Activated naive CD4-positive, alpha-beta T cell treated with anti-CD3 and anti-CD28 coated beads, Interleukin-2, amount 50 U/mL, for 72 hours (primary cell): ENCODE data around the gene EIF2S2. TPM values are rescaled to one million over a fixed set of nuclear protein-coding genes. Genes with fewer than 3 reads are reported as not detected.
A peak's percentile ranks its signal among the peaks of the same experiment; 100 is the strongest.
"Not testable (repeated sequence)": the region's sequence is repeated elsewhere in the genome, so short reads cannot be mapped to it uniquely, and the experiment has no call there.

Experiments
- ATAC-seq, 2 donors: fragments of 150-1000 bp; cut with Tn5 transposase; 2 replicates each; pipeline ENCODE4 v1.10.0; 2021; ENCODE audit warnings: mild to moderate bottlenecking in 2 of 2, moderate library complexity in 2 of 2
- DNase-seq, 2 donors: peaks; one replicate each; pipeline ENCODE4 v3.0.0; 2021 to 2022; ENCODE audit warnings: low spot score in 2 of 2
- H3K27ac Mint-ChIP-seq, 2 donors: one replicate each; pipeline ENCODE4 v1.8.0; 2022; ENCODE audit warnings: mild to moderate bottlenecking in 2 of 2, mixed read lengths in 2 of 2
- H3K36me3 Mint-ChIP-seq, 2 donors: one replicate each; pipeline ENCODE4 v1.8.0; 2022; ENCODE audit warnings: mixed read lengths in 2 of 2
- H3K9me3 Mint-ChIP-seq, 2 donors: one replicate each; pipeline ENCODE4 v1.8.0; 2022; ENCODE audit warnings: mixed read lengths in 2 of 2
- total RNA-seq, 2 donors: library from RNA; stranded (reverse); gene quantifications; one replicate each; pipeline ENCODE4 v1.2.3, GENCODE V29; 2022

The EIF2S2 gene
- total RNA-seq = 100 to 1,000 TPM; 116 to 125 TPM

- Mint-ChIP-seq H3K9me3 (no peaks in the 10 kb centered on the region), H3K36me3 (peaks cover 21 to 39% of the 10 kb centered on the region in 2 donors), H3K27ac (peak within 1 kb of the TSS; percentile 98 to 99)
- ATAC-seq = peak; percentile 86
- DNase-seq = peak; percentile 91 to 99
These were observed at the start of gene EIF2S2 for GRCh38 chr20:34111702-34112599. Gene EIF2S2, minus strand, starts transcription at chr20:34112243. Its CDS starts 133 bp downstream, at chr20:34112110.

DNA sequence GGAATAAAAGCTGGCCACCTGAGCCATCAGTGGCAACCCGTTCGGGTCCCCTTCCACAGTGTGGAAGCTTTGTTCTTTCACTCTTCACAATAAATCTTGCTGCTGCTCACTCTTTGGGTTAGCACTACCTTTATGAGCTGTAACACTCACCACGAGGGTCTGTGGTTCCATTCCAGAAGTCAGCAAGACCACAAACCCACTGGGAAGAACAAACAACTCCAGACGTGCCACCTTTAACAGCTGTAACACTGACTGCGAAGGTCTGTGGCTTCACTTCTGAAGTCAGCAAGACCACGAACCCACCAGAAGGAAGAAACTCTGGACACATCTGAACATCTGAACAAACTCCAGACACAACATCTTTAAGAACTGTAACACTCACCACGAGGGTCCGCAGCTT lies 45.7 kb upstream of the EIF2S2 start:
- H3K36me3 Mint-ChIP-seq, H3K9me3 Mint-ChIP-seq, ATAC-seq, H3K27ac Mint-ChIP-seq, DNase-seq: not testable (repeated sequence)

GRCh38 chr20:34155836-34156235 lies 43.8 kb upstream of the EIF2S2 start:
- Mint-ChIP-seq H3K9me3 (no peaks in the 10 kb centered on the region), H3K36me3 (no peaks in the 10 kb centered on the region)
- ATAC-seq = peak in 1 of 2 donors; percentile 18

GRCh38 chr20:34153169-34153568 lies 41.1 kb upstream of the EIF2S2 start:
- H3K36me3 Mint-ChIP-seq = not testable (repeated sequence)

More at GRCh38 chr20:34155836-34156235, 43.8 kb upstream of the EIF2S2 start:
- no peak for DNase-seq
- H3K27ac Mint-ChIP-seq = no peak overlapping the region

GRCh38 chr20:34152073-34152472 lies 40.0 kb upstream of the EIF2S2 start:
- not testable (repeated sequence) for H3K9me3 Mint-ChIP-seq, DNase-seq, H3K36me3 Mint-ChIP-seq, H3K27ac Mint-ChIP-seq, ATAC-seq

More at GRCh38 chr20:34153169-34153568, 41.1 kb upstream of the EIF2S2 start:
- ATAC-seq, H3K9me3 Mint-ChIP-seq, DNase-seq, H3K27ac Mint-ChIP-seq: not testable (repeated sequence)

GRCh38 chr20:34150306-34151000 lies 38.4 kb upstream of the EIF2S2 start:
- H3K27ac Mint-ChIP-seq = no peak overlapping the region
- DNase-seq (no peak), ATAC-seq (no peak)
- no peaks in the 10 kb centered on the region for H3K9me3 Mint-ChIP-seq
- H3K36me3 Mint-ChIP-seq = no peaks in the 10 kb centered on the region

GRCh38 chr20:34145280-34145819 lies 33.3 kb upstream of the EIF2S2 start:
- H3K36me3 Mint-ChIP-seq = no peaks in the 10 kb centered on the region
- no peak overlapping the region for H3K27ac Mint-ChIP-seq
- DNase-seq (no peak), ATAC-seq (no peak)
- H3K9me3 Mint-ChIP-seq = no peaks in the 10 kb centered on the region

DNA sequence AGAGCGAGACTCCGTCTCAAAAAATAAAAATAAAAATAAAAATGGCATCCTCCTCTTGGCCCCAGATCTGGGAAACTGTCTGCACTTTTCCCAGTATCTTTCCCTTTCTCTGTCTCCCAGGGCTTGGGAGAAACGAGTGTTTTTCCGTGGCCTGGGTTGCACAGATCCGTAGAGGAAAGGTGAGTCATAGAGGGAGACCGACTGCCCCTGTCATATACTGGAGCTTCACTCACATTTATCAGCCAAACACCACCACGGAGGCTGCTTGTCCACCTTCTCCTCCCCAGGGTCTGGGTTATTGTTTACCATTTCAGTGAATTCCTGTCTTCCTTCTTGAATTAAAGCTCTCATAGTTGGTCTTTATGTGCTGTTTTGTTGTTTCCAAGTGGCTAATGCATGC lies 31.9 kb upstream of the EIF2S2 start:
- DNase-seq (no peak), ATAC-seq (no peak)

GRCh38 chr20:34142121-34142520 lies 30.1 kb upstream of the EIF2S2 start:
- Mint-ChIP-seq H3K27ac (no peak overlapping the region), H3K36me3 (no peaks in the 10 kb centered on the region), H3K9me3 (no peaks in the 10 kb centered on the region)
- DNase-seq (no peak), ATAC-seq (no peak)

More for the DNA sequence above, 31.9 kb upstream of the EIF2S2 start:
- no peaks in the 10 kb centered on the region for H3K36me3 Mint-ChIP-seq
- no peak overlapping the region for H3K27ac Mint-ChIP-seq
- no peaks in the 10 kb centered on the region for H3K9me3 Mint-ChIP-seq

DNA sequence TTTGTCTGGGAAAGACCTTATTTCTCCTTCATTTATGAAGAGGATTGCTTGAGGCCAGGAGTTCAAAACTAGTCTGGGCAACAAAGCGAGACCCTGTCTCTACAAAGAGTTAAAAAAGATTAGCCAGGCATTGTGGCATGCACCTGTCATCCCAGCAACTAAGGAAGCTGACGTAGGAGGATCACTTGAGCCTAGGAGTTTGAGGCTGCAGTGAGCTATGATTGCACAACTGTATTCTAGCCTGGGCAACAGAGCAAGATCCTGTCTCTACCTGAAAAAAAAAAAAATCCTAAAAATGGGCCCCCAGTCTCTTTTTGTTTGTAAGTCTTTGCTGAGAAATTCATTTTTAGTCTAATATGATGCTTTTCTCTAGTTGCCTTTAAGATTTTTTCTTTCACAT lies 29.2 kb upstream of the EIF2S2 start:
- no peaks in the 10 kb centered on the region for H3K36me3 Mint-ChIP-seq
- DNase-seq (no peak), ATAC-seq (no peak)
- no peaks in the 10 kb centered on the region for H3K9me3 Mint-ChIP-seq
- H3K27ac Mint-ChIP-seq = no peak overlapping the region

DNA sequence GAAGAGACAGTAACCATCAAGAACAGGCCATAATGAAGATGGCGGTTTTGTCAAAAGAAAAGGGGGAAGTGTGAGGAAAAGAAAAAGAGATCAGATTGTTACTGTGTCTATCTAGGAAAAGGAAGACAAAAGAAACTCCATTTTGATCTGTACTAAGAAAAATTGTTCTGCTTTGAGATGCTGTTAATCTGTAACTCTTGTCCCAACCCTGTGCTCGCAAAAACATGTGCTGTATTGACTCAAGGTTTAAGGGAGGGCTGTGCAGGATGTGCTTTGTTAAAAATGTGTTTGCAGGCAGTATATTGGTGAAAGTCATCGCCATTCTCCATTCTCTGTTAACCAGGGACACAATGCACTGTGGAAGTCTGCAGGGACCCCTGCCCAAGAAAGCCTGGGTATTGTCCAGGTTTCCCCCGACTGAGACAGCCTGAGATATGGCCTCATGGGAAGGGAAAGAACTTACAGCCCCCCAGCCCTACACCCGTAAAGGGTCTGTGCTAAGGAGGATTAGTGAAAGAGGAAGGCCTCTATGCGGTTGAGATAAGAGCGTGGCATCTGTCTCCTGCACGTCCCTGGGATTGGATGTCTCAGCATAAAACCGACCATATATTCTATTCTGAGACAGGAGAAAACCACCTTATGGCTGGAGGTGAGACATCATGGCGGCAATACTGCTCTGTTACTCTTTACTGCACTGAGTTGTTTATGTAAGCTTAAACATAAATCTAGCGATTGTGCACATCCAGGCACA lies 23.7 kb upstream of the EIF2S2 start:
- H3K9me3 Mint-ChIP-seq, ATAC-seq, H3K27ac Mint-ChIP-seq, H3K36me3 Mint-ChIP-seq, DNase-seq: not testable (repeated sequence)

DNA sequence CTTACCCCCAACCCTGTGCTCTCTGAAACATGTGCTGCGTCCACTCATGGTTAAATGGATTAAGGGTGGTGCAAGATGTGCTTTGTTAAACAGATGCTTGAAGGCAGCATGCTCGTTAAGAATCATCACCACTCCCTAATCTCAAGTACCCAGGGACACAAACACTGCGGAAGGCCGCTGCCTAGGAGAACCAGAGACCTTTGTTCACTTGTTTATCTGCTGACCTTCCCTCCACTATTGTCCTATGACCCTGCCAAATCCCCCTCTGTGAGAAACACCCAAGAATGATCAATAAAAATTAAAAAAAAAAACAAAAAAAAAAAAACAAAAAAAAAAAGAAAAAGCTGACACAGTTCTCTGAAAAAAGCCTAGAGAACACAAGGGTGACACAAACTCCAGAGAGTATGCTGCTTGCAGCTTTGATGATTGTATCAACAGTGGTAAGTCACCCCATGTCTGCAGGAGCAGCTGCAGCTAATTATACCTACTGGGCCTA lies 21.4 kb upstream of the EIF2S2 start:
- ATAC-seq, H3K36me3 Mint-ChIP-seq, H3K9me3 Mint-ChIP-seq, H3K27ac Mint-ChIP-seq, DNase-seq: not testable (repeated sequence)

GRCh38 chr20:34132943-34133342 lies 20.9 kb upstream of the EIF2S2 start:
- not testable (repeated sequence) for H3K36me3 Mint-ChIP-seq, ATAC-seq, H3K27ac Mint-ChIP-seq, DNase-seq, H3K9me3 Mint-ChIP-seq

GRCh38 chr20:34132491-34132890 lies 20.4 kb upstream of the EIF2S2 start:
- H3K9me3 Mint-ChIP-seq, ATAC-seq, DNase-seq, H3K27ac Mint-ChIP-seq, H3K36me3 Mint-ChIP-seq: not testable (repeated sequence)

GRCh38 chr20:34131491-34131890 lies 19.4 kb upstream of the EIF2S2 start:
- ATAC-seq = no peak
- DNase-seq = no peak

GRCh38 chr20:34129518-34130162 lies 17.6 kb upstream of the EIF2S2 start:
- no peaks in the 10 kb centered on the region for H3K9me3 Mint-ChIP-seq
- peak; percentile 85 to 91 for ATAC-seq
- no peak overlapping the region for H3K27ac Mint-ChIP-seq
- DNase-seq = peak in 1 of 2 donors; percentile 60
- H3K36me3 Mint-ChIP-seq = no peaks in the 10 kb centered on the region

More at GRCh38 chr20:34131491-34131890, 19.4 kb upstream of the EIF2S2 start:
- H3K36me3 Mint-ChIP-seq = no peaks in the 10 kb centered on the region
- no peak overlapping the region for H3K27ac Mint-ChIP-seq
- H3K9me3 Mint-ChIP-seq = no peaks in the 10 kb centered on the region
